GM12892 (cell line): ENCODE results near the gene STOX1.
"Not testable (repeated sequence)": the region's sequence is repeated elsewhere in the genome, so short reads cannot be mapped to it uniquely, and the experiment has no call there.

Experiments
- POLR2A ChIP-seq: IDR thresholded peaks from 2 replicates; pipeline ENCODE4 v1.6.1; 2011; ENCODE audit warnings: low read depth, low read length, control low read depth
- POLR2AphosphoS5 ChIP-seq: IDR thresholded peaks from 2 replicates; pipeline ENCODE4 v1.6.1; 2011; ENCODE audit warnings: low read depth, low read length, control low read depth
- TAF1 ChIP-seq: IDR thresholded peaks from 2 replicates; pipeline ENCODE4 v1.6.1; 2011; ENCODE audit warnings: low read depth, mild to moderate bottlenecking, control low read depth, low read length, borderline replicate concordance

DNA sequence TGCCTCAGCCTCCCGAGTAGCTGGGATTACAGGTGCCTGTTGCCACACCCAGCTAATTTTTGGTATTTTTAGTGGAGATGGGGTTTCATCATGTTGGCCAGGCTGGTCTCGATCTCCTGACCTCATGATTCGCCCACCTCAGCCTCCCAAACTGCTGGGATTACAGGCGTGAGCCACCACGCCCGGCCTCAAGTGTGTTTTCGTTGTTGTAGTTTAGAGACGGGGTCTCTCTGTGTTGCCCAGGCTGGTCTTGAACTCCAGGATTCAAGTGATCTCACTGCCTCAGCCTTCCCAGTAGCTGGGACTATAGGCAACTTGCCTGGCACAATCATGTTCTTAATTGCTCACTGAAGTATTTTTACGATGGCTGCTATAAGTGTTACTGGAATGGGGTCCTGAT, 16.5 kb upstream of the STOX1 start:
- not testable (repeated sequence) for TF ChIP-seq POLR2AphosphoS5, POLR2A, TAF1
